Measurements from ENCODE around the gene CATSPERZ.

DNA sequence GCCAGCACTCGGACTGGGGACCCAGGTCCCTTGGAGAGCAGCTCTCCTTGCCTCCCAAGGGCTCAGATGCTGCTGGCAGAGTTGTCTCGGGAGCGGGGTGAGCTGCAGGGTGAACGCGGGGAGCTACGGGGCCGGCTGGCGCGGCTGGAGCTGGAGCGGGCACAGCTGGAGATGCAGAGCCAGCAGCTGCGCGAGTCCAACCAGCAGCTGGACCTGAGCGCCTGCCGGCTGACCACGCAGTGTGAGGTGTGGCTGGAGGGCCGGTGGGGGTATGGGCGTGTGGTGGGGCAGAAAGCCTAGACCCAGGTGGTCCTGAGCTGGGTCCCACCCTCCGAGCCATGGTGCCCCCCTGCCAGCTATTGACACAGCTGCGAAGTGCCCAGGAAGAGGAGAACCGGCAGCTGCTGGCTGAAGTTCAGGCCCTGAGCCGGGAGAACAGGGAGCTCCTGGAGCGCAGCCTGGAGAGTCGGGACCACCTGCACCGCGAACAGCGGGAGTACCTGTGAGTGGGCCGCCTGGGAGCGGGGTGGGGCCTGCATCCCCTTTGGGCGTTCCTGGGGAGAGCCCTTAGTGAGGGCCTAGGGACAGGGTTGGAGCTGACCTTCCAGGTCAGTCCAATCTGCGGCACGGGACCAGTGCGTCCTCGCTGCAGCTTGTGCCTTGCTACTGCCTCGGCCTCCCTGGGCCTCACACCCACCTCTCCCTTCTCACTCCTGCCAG lies 53.0 kb downstream of the CATSPERZ start:
- TF ChIP-seq, protein P1, sequence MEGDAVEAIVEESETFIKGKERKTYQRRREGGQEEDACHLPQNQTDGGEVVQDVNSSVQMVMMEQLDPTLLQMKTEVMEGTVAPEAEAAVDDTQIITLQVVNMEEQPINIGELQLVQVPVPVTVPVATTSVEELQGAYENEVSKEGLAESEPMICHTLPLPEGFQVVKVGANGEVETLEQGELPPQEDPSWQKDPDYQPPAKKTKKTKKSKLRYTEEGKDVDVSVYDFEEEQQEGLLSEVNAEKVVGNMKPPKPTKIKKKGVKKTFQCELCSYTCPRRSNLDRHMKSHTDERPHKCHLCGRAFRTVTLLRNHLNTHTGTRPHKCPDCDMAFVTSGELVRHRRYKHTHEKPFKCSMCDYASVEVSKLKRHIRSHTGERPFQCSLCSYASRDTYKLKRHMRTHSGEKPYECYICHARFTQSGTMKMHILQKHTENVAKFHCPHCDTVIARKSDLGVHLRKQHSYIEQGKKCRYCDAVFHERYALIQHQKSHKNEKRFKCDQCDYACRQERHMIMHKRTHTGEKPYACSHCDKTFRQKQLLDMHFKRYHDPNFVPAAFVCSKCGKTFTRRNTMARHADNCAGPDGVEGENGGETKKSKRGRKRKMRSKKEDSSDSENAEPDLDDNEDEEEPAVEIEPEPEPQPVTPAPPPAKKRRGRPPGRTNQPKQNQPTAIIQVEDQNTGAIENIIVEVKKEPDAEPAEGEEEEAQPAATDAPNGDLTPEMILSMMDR (IDR thresholded peaks at IDR 0.05): no peak
- TF ChIP-seq POLR2A (IDR thresholded peaks at IDR 0.05): no peak
